Measurements from ENCODE around the gene SRSF3. TPM values are rescaled to one million over a fixed set of nuclear protein-coding genes. Genes with fewer than 3 reads are reported as not detected.
"Not testable (repeated sequence)": the region's sequence is repeated elsewhere in the genome, so short reads cannot be mapped to it uniquely, and the experiment has no call there.

Gene SRSF3
- total RNA-seq, 4 donors from 2014 or later = 114 to 272 (median 177) TPM

- intact Hi-C loops (cut with DNase I; ENCODE audit: low total_unique reads) = no loop called here
- H3K4me3 ChIP-seq (ENCODE audit: low read depth, poor library complexity, severe bottlenecking) = no peak overlapping the region
- peak in 1 of 2 donors; percentile 57 for DNase-seq (ENCODE audit: low spot score in 2 of 2)
- TF ChIP-seq CTCF (IDR thresholded peaks at IDR 0.05) = no peak
- TF ChIP-seq POLR2A (IDR thresholded peaks at IDR 0.05) = no peak
- 87 to 88% methylated on average over 6 of the region's 6 CpGs for WGBS, 2 donors
These were observed 10.2 kb downstream of the SRSF3 start for GRCh38 chr6:36604090-36605060.

- WGBS, 2 donors = 78 to 85% methylated on average over 5 of the region's 5 CpGs
These were observed 11.0 kb downstream of the SRSF3 start for GRCh38 chr6:36605143-36605542.

GRCh38 chr6:36605560-36606391 lies 11.6 kb downstream of the SRSF3 start:
- peak in 1 of 2 donors; percentile 36 for DNase-seq (ENCODE audit: low spot score in 2 of 2)
- intact Hi-C loops (cut with DNase I; ENCODE audit: low total_unique reads) = no loop called here
- WGBS, 2 donors = 73 to 81% methylated on average over 7 of the region's 7 CpGs
- TF ChIP-seq POLR2A (IDR thresholded peaks at IDR 0.05) (no peak), CTCF (IDR thresholded peaks at IDR 0.05) (no peak)
- no peak overlapping the region for H3K4me3 ChIP-seq (ENCODE audit: low read depth, poor library complexity, severe bottlenecking)

More at GRCh38 chr6:36605143-36605542, 11.0 kb downstream of the SRSF3 start:
- DNase-seq (ENCODE audit: low spot score in 2 of 2) = peak in 1 of 2 donors; percentile 6
- intact Hi-C loops (cut with DNase I; ENCODE audit: low total_unique reads) = no loop called here
- H3K4me3 ChIP-seq (ENCODE audit: low read depth, poor library complexity, severe bottlenecking) = no peak overlapping the region
- TF ChIP-seq CTCF (IDR thresholded peaks at IDR 0.05) = no peak
- TF ChIP-seq POLR2A (IDR thresholded peaks at IDR 0.05) = no peak

- 86 to 89% methylated on average over 8 of the region's 8 CpGs for WGBS, 2 donors
- peak in 1 of 2 donors; percentile 75 for DNase-seq (ENCODE audit: low spot score in 2 of 2)
- intact Hi-C loops (cut with DNase I; ENCODE audit: low total_unique reads); H3K4me3 ChIP-seq (ENCODE audit: low read depth, poor library complexity, severe bottlenecking): not testable (repeated sequence)
These were observed 13.1 kb downstream of the SRSF3 start for GRCh38 chr6:36607305-36607682.

GRCh38 chr6:36607683-36608386 lies 13.7 kb downstream of the SRSF3 start:
- peak in 1 of 2 donors; percentile 68 for DNase-seq (ENCODE audit: low spot score in 2 of 2)
- no peak for TF ChIP-seq POLR2A (IDR thresholded peaks at IDR 0.05)
- no peak for TF ChIP-seq CTCF (IDR thresholded peaks at IDR 0.05)
- WGBS, 2 donors = 46 to 53% methylated on average over 10 of the region's 10 CpGs
- no peak overlapping the region for H3K4me3 ChIP-seq (ENCODE audit: low read depth, poor library complexity, severe bottlenecking)
- intact Hi-C loops (cut with DNase I; ENCODE audit: low total_unique reads) = no loop called here

Data from lower leg skin (tissue), 4 donors.